ENCODE results near the gene TATDN3. TPM values are rescaled to one million over a fixed set of nuclear protein-coding genes. Genes with fewer than 3 reads are reported as not detected.
"Not testable (repeated sequence)": the region's sequence is repeated elsewhere in the genome, so short reads cannot be mapped to it uniquely, and the experiment has no call there.

TATDN3 gene
- total RNA-seq, 2 donors from 2014 or later, result 17.7 to 18.2 TPM

GRCh38 chr1:212856755-212857154 lies 65.1 kb downstream of the TATDN3 start:
- H3K27me3 Mint-ChIP-seq (ENCODE audit: low read depth), result no peaks in the 10 kb centered on the region
- peaks cover 0 to 9% of the 10 kb centered on the region in 2 donors for H3K36me3 Mint-ChIP-seq (ENCODE audit: insufficient read depth in 2 of 2)
- no peak for ATAC-seq (replicated peaks in 1 of 2)
- H3K4me1 Mint-ChIP-seq (ENCODE audit: low read depth), result peaks cover 30% of the 10 kb centered on the region
- DNase-seq, result no peak
- peak overlapping the region in 1 of 2 donors; percentile 62 for H3K4me3 Mint-ChIP-seq
- H3K9me3 Mint-ChIP-seq, result no peaks in the 10 kb centered on the region
- H3K27ac Mint-ChIP-seq, result no peak overlapping the region

- DNase-seq, result peak; percentile 96 to 98
- H3K9me3 Mint-ChIP-seq, result no peaks in the 10 kb centered on the region
- peak within 1 kb of the TSS; percentile 54 for H3K27ac Mint-ChIP-seq
- H3K27me3 Mint-ChIP-seq (ENCODE audit: low read depth), result no peaks in the 10 kb centered on the region
- peaks cover 0 to 6% of the 10 kb centered on the region in 2 donors for H3K36me3 Mint-ChIP-seq (ENCODE audit: insufficient read depth in 2 of 2)
- peak; percentile 99 for ATAC-seq (replicated peaks in 1 of 2)
- peaks cover 33% of the 10 kb centered on the region for H3K4me1 Mint-ChIP-seq (ENCODE audit: low read depth)
- H3K4me3 Mint-ChIP-seq, result peak within 1 kb of the TSS in 1 of 2 donors; percentile 62
Measured at GRCh38 chr1:212857992-212858460, 66.3 kb downstream of the TATDN3 start, which contains the start of gene FLVCR1. TSS of gene FLVCR1 (plus strand) at chr1:212858275. CDS start at chr1:212858453, 178 bp downstream.

GRCh38 chr1:212858461-212859265 lies 67.0 kb downstream of the TATDN3 start:
- Mint-ChIP-seq H3K27me3 (ENCODE audit: low read depth) (no peaks in the 10 kb centered on the region), H3K27ac (peak overlapping the region; percentile 54), H3K9me3 (no peaks in the 10 kb centered on the region), H3K4me1 (ENCODE audit: low read depth) (peaks cover 36% of the 10 kb centered on the region), H3K4me3 (no peak overlapping the region), H3K36me3 (ENCODE audit: insufficient read depth in 2 of 2) (peaks cover 0 to 6% of the 10 kb centered on the region in 2 donors)
- DNase-seq, result peak; percentile 19 to 33
- peak; percentile 25 for ATAC-seq (replicated peaks in 1 of 2)

- Mint-ChIP-seq H3K27me3 (ENCODE audit: low read depth) (no peaks in the 10 kb centered on the region), H3K36me3 (ENCODE audit: insufficient read depth in 2 of 2) (no peaks in the 10 kb centered on the region)
- no peak for ATAC-seq (replicated peaks in 1 of 2)
Measured at GRCh38 chr1:212860713-212861581, 69.3 kb downstream of the TATDN3 start.

GRCh38 chr1:212862111-212862690 lies 70.5 kb downstream of the TATDN3 start:
- ATAC-seq (replicated peaks in 1 of 2) (no peak), DNase-seq (no peak)
- no peaks in the 10 kb centered on the region for H3K27me3 Mint-ChIP-seq (ENCODE audit: low read depth)
- H3K36me3 Mint-ChIP-seq (ENCODE audit: insufficient read depth in 2 of 2), result peaks cover 0 to 2% of the 10 kb centered on the region in 2 donors
- H3K4me3 Mint-ChIP-seq, result no peak overlapping the region
- no peak overlapping the region for H3K27ac Mint-ChIP-seq
- no peaks in the 10 kb centered on the region for H3K9me3 Mint-ChIP-seq
- peaks cover 21% of the 10 kb centered on the region for H3K4me1 Mint-ChIP-seq (ENCODE audit: low read depth)

More at GRCh38 chr1:212860713-212861581, 69.3 kb downstream of the TATDN3 start:
- Mint-ChIP-seq H3K4me1 (ENCODE audit: low read depth) (peaks cover 34% of the 10 kb centered on the region), H3K4me3 (no peak overlapping the region), H3K27ac (no peak overlapping the region), H3K9me3 (no peaks in the 10 kb centered on the region)
- no peak for DNase-seq

- not testable (repeated sequence) for ATAC-seq (replicated peaks in 1 of 2); H3K4me3 Mint-ChIP-seq; H3K9me3 Mint-ChIP-seq; H3K27ac Mint-ChIP-seq; DNase-seq; H3K27me3 Mint-ChIP-seq (ENCODE audit: low read depth); H3K36me3 Mint-ChIP-seq (ENCODE audit: insufficient read depth in 2 of 2)
- H3K4me1 Mint-ChIP-seq (ENCODE audit: low read depth), result peaks cover 18% of the 10 kb centered on the region
Measured at GRCh38 chr1:212863345-212863744, 71.7 kb downstream of the TATDN3 start.

GRCh38 chr1:212864201-212864600 lies 72.5 kb downstream of the TATDN3 start:
- peaks cover 0 to 2% of the 10 kb centered on the region in 2 donors for H3K36me3 Mint-ChIP-seq (ENCODE audit: insufficient read depth in 2 of 2)
- no peak overlapping the region for H3K4me3 Mint-ChIP-seq
- no peaks in the 10 kb centered on the region for H3K9me3 Mint-ChIP-seq
- no peak for DNase-seq
- ATAC-seq (replicated peaks in 1 of 2), result no peak
- H3K27me3 Mint-ChIP-seq (ENCODE audit: low read depth), result no peaks in the 10 kb centered on the region
- peaks cover 13% of the 10 kb centered on the region for H3K4me1 Mint-ChIP-seq (ENCODE audit: low read depth)
- peak overlapping the region; percentile 13 for H3K27ac Mint-ChIP-seq

Other genes starting within 250 kb of the TATDN3 start
- 100 to 1,000 TPM in 1 of 2 donors, 10 to 100 TPM in 1; 96.3 to 107 TPM for gene ATF3, start 183.1 kb upstream of the TATDN3 start, total RNA-seq
- gene BATF3, start 92.1 kb upstream of the TATDN3 start, total RNA-seq, result 100 to 1,000 TPM; 400 to 660 TPM
- gene NSL1, start 117 bp upstream of the TATDN3 start, total RNA-seq, result 10 to 100 TPM; 41.8 to 44.9 TPM
- gene SPATA45, start 55.8 kb downstream of the TATDN3 start, total RNA-seq, result not detected
- 10 to 100 TPM in 1 of 2 donors, 1 to 10 TPM in 1; 9.5 to 15.7 TPM for gene FLVCR1, start 66.4 kb downstream of the TATDN3 start, total RNA-seq
- under 1 TPM; 0.62 to 0.74 TPM for gene VASH2, start 158.6 kb downstream of the TATDN3 start, total RNA-seq
- gene ANGEL2, start 224.0 kb downstream of the TATDN3 start, total RNA-seq, result 10 to 100 TPM; 56.2 to 57.9 TPM